Amygdala (tissue), 56 donors: Measurements from ENCODE around the gene SBNO2.

Experiments used
- DNase-seq, 56 donors: peaks; one replicate each; lab custom pipeline; 2025; lab: John Stamatoyannopoulos, UW

Gene SBNO2

GRCh38 chr19:1097810-1098176 is 76.3 kb downstream of the SBNO2 start:
- DNase-seq, result no peak

GRCh38 chr19:1094978-1095701 is 78.9 kb downstream of the SBNO2 start, which contains the start of gene POLR2E:
Gene POLR2E (minus strand): TSS chr19:1095375. CDS start chr19:1095315, 60 bp downstream.
- peak; percentile 63 to 100 (median 97) for DNase-seq

- DNase-seq, result no peak
Observed at GRCh38 chr19:1094655-1094977, 79.5 kb downstream of the SBNO2 start.

GRCh38 chr19:1093811-1094553 is 80.1 kb downstream of the SBNO2 start:
- no peak for DNase-seq

GRCh38 chr19:1093330-1093729 is 80.7 kb downstream of the SBNO2 start:
- DNase-seq, result no peak

- no peak for DNase-seq
Observed at GRCh38 chr19:1091544-1092175, 82.4 kb downstream of the SBNO2 start.

GRCh38 chr19:1090731-1091543 is 83.1 kb downstream of the SBNO2 start:
- no peak for DNase-seq

- no peak for DNase-seq
Observed at GRCh38 chr19:1089891-1090290, 84.2 kb downstream of the SBNO2 start.

- DNase-seq, result no peak
Observed at GRCh38 chr19:1089126-1089771, 84.8 kb downstream of the SBNO2 start.

- peak in 1 of 56 donors; percentile 34 for DNase-seq
Observed at GRCh38 chr19:1088416-1089010, 85.6 kb downstream of the SBNO2 start.

GRCh38 chr19:1087813-1088415 is 86.2 kb downstream of the SBNO2 start:
- peak in 19 of 56 donors; percentile 10 to 71 (median 23) for DNase-seq

- no peak for DNase-seq
Observed at GRCh38 chr19:1086613-1087012, 87.5 kb downstream of the SBNO2 start.

- no peak for DNase-seq
Observed at GRCh38 chr19:1085676-1086442, 88.2 kb downstream of the SBNO2 start.

GRCh38 chr19:1085053-1085658 is 88.9 kb downstream of the SBNO2 start:
- no peak for DNase-seq

- no peak for DNase-seq
Observed at GRCh38 chr19:1084024-1084868, 89.8 kb downstream of the SBNO2 start.

- DNase-seq, result no peak
Observed at GRCh38 chr19:1082928-1083816, 90.9 kb downstream of the SBNO2 start.
